Tibial artery (tissue), 4 donors: ENCODE data around the gene SND1.

Experiments used
- DNase-seq, 2 donors: peaks; one replicate each; pipeline ENCODE4 v3.0.0-alpha.2; 2019
- H3K27ac ChIP-seq, 2 donors: fragments of 200-600 bp; sonication (generic) in 1 of 2; 1 replicate in 1 of 2; 2 replicates in 1 of 2; pipeline ENCODE4 v1.5.1; 2018 to 2019; ENCODE audit warnings: mild to moderate bottlenecking in 1 of 2
- H3K27me3 ChIP-seq, 2 donors: fragments of 200-600 bp; sonication (generic) in 1 of 2; one replicate each; pipeline versions ENCODE4 v1.5.1 to v1.6.0; 2016 to 2019
- H3K36me3 ChIP-seq, 3 donors: fragments of 200-600 bp; sonication (generic) in 2 of 3; one replicate each; pipeline ENCODE4 v1.5.1; 2016 to 2019; ENCODE audit warnings: mild to moderate bottlenecking in 2 of 3
- H3K4me1 ChIP-seq, 4 donors: fragments of 200-600 bp; sonication (generic) in 2 of 4; 1 replicate in 3 of 4; 2 replicates in 1 of 4; pipeline ENCODE4 v1.5.1; 2016 to 2019
- H3K4me3 ChIP-seq, 2 donors: fragments of 200-600 bp; sonication (generic) in 1 of 2; 1 replicate in 1 of 2; 2 replicates in 1 of 2; pipeline ENCODE4 v1.5.1; 2018 to 2019; ENCODE audit warnings: mild to moderate bottlenecking in 2 of 2
- H3K9me3 ChIP-seq, 3 donors: fragments of 200-600 bp; sonication (generic) in 1 of 3; one replicate each; pipeline ENCODE4 v1.5.1; 2016 to 2019
- CTCF ChIP-seq, 2 experiments: fragments of 200-600 bp in 1 of 2; fragments of 450-650 bp in 1 of 2; IDR thresholded peaks; one replicate each; pipeline ENCODE4 v1.5.1; 2017 to 2019; ENCODE audit warnings: antibody characterized with exemption in 2 of 2, mild to moderate bottlenecking in 1 of 2, moderate library complexity in 1 of 2
- intact Hi-C: fragments of 100-400 bp; cut with DNase I; formaldehyde crosslinking; loops from one replicate; pipeline ENCODE4 v1.15.0; 2023; ENCODE audit warnings: low total_unique reads

SND1 gene

GRCh38 chr7:128091106-128091505 is 439.1 kb downstream of the SND1 start:
- no peak for DNase-seq
- Histone ChIP-seq H3K4me1 (no peaks in the 10 kb centered on the region), H3K36me3 (peaks cover 36 to 96% (median 89%) of the 10 kb centered on the region in 3 donors), H3K9me3 (no peaks in the 10 kb centered on the region), H3K27me3 (no peaks in the 10 kb centered on the region), H3K4me3 (no peak overlapping the region), H3K27ac (no peak overlapping the region)
- TF ChIP-seq CTCF (IDR thresholded peaks at IDR 0.05) = no peak
- intact Hi-C loops = no loop called here

DNA sequence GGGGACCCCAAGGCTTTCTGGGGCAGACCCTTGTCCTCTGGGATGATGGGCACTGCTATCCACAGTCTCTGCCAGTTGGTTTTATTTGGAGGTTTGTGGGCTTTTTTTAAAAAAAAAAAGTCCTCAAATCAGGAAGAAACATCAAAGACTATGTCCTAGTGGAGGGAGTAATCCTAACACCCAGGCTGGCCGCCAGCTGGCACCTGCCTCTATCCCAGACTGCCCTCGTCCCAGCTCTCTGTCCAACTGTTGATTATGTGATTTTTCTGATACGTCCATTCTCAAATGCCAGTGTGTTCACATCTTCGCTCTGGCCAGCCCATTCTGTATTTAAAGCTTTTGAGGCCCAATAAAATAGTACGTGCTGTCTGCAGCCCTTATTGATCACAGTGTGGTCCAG is 440.2 kb downstream of the SND1 start:
- intact Hi-C loops = no loop called here
- H3K27me3 ChIP-seq = no peaks in the 10 kb centered on the region
- H3K4me1 ChIP-seq = no peaks in the 10 kb centered on the region
- no peak overlapping the region for H3K27ac ChIP-seq
- H3K4me3 ChIP-seq = no peak overlapping the region
- H3K9me3 ChIP-seq = no peaks in the 10 kb centered on the region
- no peak for DNase-seq
- H3K36me3 ChIP-seq = peaks cover 36 to 91% (median 84%) of the 10 kb centered on the region in 3 donors
- TF ChIP-seq CTCF (IDR thresholded peaks at IDR 0.05) = no peak

GRCh38 chr7:128093614-128094570 is 441.9 kb downstream of the SND1 start:
- no peaks in the 10 kb centered on the region for H3K4me1 ChIP-seq
- no peak overlapping the region for H3K4me3 ChIP-seq
- no peak for TF ChIP-seq CTCF (IDR thresholded peaks at IDR 0.05)
- H3K27me3 ChIP-seq = no peaks in the 10 kb centered on the region
- no peaks in the 10 kb centered on the region for H3K9me3 ChIP-seq
- no peak for DNase-seq
- intact Hi-C loops = no loop called here
- H3K36me3 ChIP-seq = peaks cover 33 to 79% (median 78%) of the 10 kb centered on the region in 3 donors
- no peak overlapping the region for H3K27ac ChIP-seq

- intact Hi-C loops = no loop called here
- Histone ChIP-seq H3K27ac (no peak overlapping the region), H3K9me3 (no peaks in the 10 kb centered on the region), H3K4me1 (no peaks in the 10 kb centered on the region), H3K4me3 (no peak overlapping the region), H3K36me3 (peaks cover 30 to 71% (median 70%) of the 10 kb centered on the region in 3 donors), H3K27me3 (no peaks in the 10 kb centered on the region)
- TF ChIP-seq CTCF (IDR thresholded peaks at IDR 0.05) = no peak
- DNase-seq = no peak
Measured at GRCh38 chr7:128094686-128095085, 442.7 kb downstream of the SND1 start.

DNA sequence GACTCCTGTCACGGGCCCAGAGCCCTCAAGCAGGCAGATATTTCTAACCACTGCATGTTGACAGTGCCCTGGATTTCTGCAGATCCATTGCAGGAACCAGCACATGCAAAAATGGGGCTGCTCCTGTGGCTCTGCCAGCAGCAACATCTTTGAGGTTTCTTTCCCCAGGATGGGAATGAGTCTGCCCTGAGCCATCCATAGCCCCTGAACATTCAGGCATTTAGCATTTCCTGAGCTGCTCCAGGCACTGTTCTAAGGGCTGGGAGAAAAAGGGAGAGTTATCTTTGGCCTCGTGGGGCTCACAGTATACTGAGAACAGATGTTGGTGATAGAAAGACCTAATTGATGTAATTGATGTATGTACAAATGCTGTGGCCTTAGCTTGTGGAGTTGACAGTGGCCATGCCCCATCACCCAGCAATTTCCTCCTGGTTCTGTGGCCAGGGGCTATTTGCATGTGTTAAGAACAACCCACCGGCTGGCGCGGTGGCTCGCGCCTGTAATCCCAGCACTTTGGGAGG is 445.3 kb downstream of the SND1 start:
- intact Hi-C loops = no loop called here
- Histone ChIP-seq H3K27me3 (no peaks in the 10 kb centered on the region), H3K4me3 (no peak overlapping the region), H3K4me1 (no peaks in the 10 kb centered on the region), H3K9me3 (no peaks in the 10 kb centered on the region), H3K36me3 (peaks cover 4 to 45% (median 45%) of the 10 kb centered on the region in 3 donors), H3K27ac (no peak overlapping the region)
- no peak for DNase-seq
- TF ChIP-seq CTCF (IDR thresholded peaks at IDR 0.05) = no peak
